ENCODE results near the gene GFRA1. TPM values are rescaled to one million over a fixed set of nuclear protein-coding genes. Genes with fewer than 3 reads are reported as not detected.

GFRA1 gene
- total and polyA plus RNA-seq, 2 of the 8 experiments (the other 6 are each of a cell fraction or from before 2014, with no cell fraction given): 1.1 to 2.0 TPM

GRCh38 chr10:116073510-116073909 lies 199.5 kb downstream of the GFRA1 start:
- Histone ChIP-seq H3K18ac (ENCODE audit: extremely low read depth, low read length) (no peak overlapping the region), H3K4me1 (replicated peaks in 1 of 4; ENCODE audit: control insufficient read depth in 3 of 4, insufficient read depth in 4 of 4, low read length in 3 of 4) (peaks cover 2 to 9% (median 6%) of the 10 kb centered on the region in 4 experiments; a peak in 6 of 7 replicates), H3K36me3 (ENCODE audit: control insufficient read depth in 2 of 4, insufficient read depth in 4 of 4, low read length in 3 of 4) (no peaks in the 10 kb centered on the region), H3K27me3 (replicated peaks in 1 of 4; ENCODE audit: control insufficient read depth in 3 of 4, extremely low read depth in 1 of 4, insufficient read depth in 3 of 4, low read length in 3 of 4) (no peaks in the 10 kb centered on the region), H4K8ac (ENCODE audit: extremely low read depth, insufficient read depth, low read length) (no peak overlapping the region), H2BK12ac (ENCODE audit: low read depth, low read length) (no peak overlapping the region), H3K9me3 (ENCODE audit: insufficient read depth in 2 of 2, low read depth in 1 of 2, low read length in 1 of 2) (no peaks in the 10 kb centered on the region), H3K27ac (ENCODE audit: low read depth, low read length) (no peak overlapping the region), H2AK5ac (ENCODE audit: low read depth, low read length) (no peak overlapping the region), H2BK5ac (ENCODE audit: low read depth, low read length) (no peak overlapping the region), H3K4me3 (ENCODE audit: extremely low read depth in 1 of 4, insufficient read depth in 2 of 4, low read depth in 3 of 4, low read length in 4 of 4) (no peak overlapping the region), H2BK15ac (ENCODE audit: low read length) (no peak overlapping the region), H2BK120ac (replicated peaks; ENCODE audit: low read depth, low read length) (no peak overlapping the region), H4K5ac (ENCODE audit: insufficient read length, low read depth, low read length) (no peak overlapping the region), H3K14ac (ENCODE audit: insufficient read length) (no peak overlapping the region), H4K91ac (replicated peaks; ENCODE audit: insufficient read length, low read length) (no peak overlapping the region), H2BK20ac (ENCODE audit: low read length) (no peak overlapping the region), H3K56ac (replicated peaks; ENCODE audit: insufficient read length, low read depth, low read length) (no peak overlapping the region), H3K79me1 (ENCODE audit: low read depth, low read length) (no peaks in the 10 kb centered on the region), H3K9ac (replicated peaks in 1 of 4; ENCODE audit: extremely low read depth in 1 of 4, low read depth in 3 of 4, low read length in 3 of 4) (no peak overlapping the region), H2AFZ (ENCODE audit: low read length) (no peak overlapping the region), H4K20me1 (replicated peaks in 1 of 2; ENCODE audit: control insufficient read depth in 1 of 2, insufficient read depth in 2 of 2, low read length in 2 of 2) (no peaks in the 10 kb centered on the region), H3K23ac (ENCODE audit: insufficient read length) (no peak overlapping the region), H3K79me2 (ENCODE audit: control insufficient read depth in 1 of 2, insufficient read depth in 2 of 2, low read length in 2 of 2) (no peaks in the 10 kb centered on the region), H3K23me2 (ENCODE audit: low read depth, low read length) (no peaks in the 10 kb centered on the region), H3K4me2 (ENCODE audit: insufficient read depth in 1 of 2, low read depth in 2 of 2, low read length in 2 of 2) (no peak overlapping the region), H3K4ac (replicated peaks; ENCODE audit: insufficient read length, low read depth, low read length) (no peak overlapping the region)
- no peak for FAIRE-seq
- no peak for TF ChIP-seq YY1 (IDR thresholded peaks at IDR 0.05; ENCODE audit: low read depth, low read length)
- TF ChIP-seq NRF1 (IDR thresholded peaks at IDR 0.05; ENCODE audit: low read depth, low read length): no peak
- no peak for TF ChIP-seq RAD21 (IDR thresholded peaks at IDR 0.05 in 1 of 2, conservative IDR thresholded peaks at IDR 0.05 in 1 of 2; ENCODE audit: low read depth in 2 of 2, low read length in 2 of 2)
- no peak for TF ChIP-seq SIX5 (IDR thresholded peaks at IDR 0.05; ENCODE audit: low read depth, low read length)
- no peak for TF ChIP-seq PHF8 (conservative IDR thresholded peaks at IDR 0.05; ENCODE audit: low read depth, low read length)
- TF ChIP-seq MAX (IDR thresholded peaks at IDR 0.05): no peak
- no peak for TF ChIP-seq KDM5A (IDR thresholded peaks at IDR 0.05; ENCODE audit: low read length)
- TF ChIP-seq TCF12 (IDR thresholded peaks at IDR 0.05; ENCODE audit: low read depth, low read length): no peak
- DNase-seq (ENCODE audit: low read depth in 1 of 2, low spot score in 2 of 2): no peak
- ChIA-PET POLR2A (ENCODE audit: partially characterized antibody) (interaction anchor here (1.3 kb wide), 1 partner anchor 26 kb away, joined by 3 read pairs; no protein-coding TSS in a partner anchor), CTCF (ENCODE audit: partially characterized antibody) (interaction anchor here (1.2 kb wide), 1 partner anchor 47 kb away, joined by 3 read pairs; no protein-coding TSS in a partner anchor)
- WGBS, 2 experiments (ENCODE audit: extremely low coverage in 1 of 2, insufficient coverage in 1 of 2, insufficient read length in 1 of 2, insufficient replicate concordance in 2 of 2, low coverage in 1 of 2, low lambda C conversion rate in 2 of 2, missing lambda C conversion rate in 1 of 2): 92% methylated on average over 7 of the region's 7 CpGs; no CpG with 5 or more reads in 1 of the 2 experiments
